Heart left ventricle (tissue), 13 donors: ENCODE data around the gene OMP.

ENCODE experiments used
- CTCF ChIP-seq, 12 donors: fragments of 200-600 bp; sonication (generic) in 4 of 12; IDR thresholded peaks; one replicate each; pipeline versions ENCODE4 v1.5.0 to v1.8.0; 2018 to 2022; ENCODE audit warnings: antibody characterized with exemption in 12 of 12, mild to moderate bottlenecking in 5 of 12
- POLR2A ChIP-seq, 2 donors: fragments of 450-650 bp; IDR thresholded peaks; one replicate each; pipeline ENCODE4 v1.6.1; 2017; ENCODE audit warnings: antibody characterized with exemption in 2 of 2, mild to moderate bottlenecking in 2 of 2, moderate library complexity in 2 of 2
- donor health status: ischemic (EF 13 %, LVEDD 7.1; RV severe dilation, severe dysfunction).
- donor health status: DM: no; HTN: yes; CAD: no.
- donor health status: DM: no; HTN: no; CAD: no.
- donor health status: ischemic (EF 25% LVEDD 6.9; RV normal size, moderate dysfunction).
- donor health status: ischemic (EF 25% LVEDD 5.7; RV mildly dilated, moderate dysfunction).
- donor health status: ischemic (EF 35%, LVEDD 5.7; RV mildly dilated, moderate dysfunction).
- donor health status: nonischemic (EF 11% LVEDD 7.7; RV severe dilation, severe dysfunction).
- donor health status: DM: yes; HTN: yes; CAD: no.
- donor health status: PGD.
- donor health status: ischemic (EF 29% LVEDD 5.4; RV normal size, mild dysfunction).
- donor health status: nonischemic (EF 23%, LVEDD 6.1; RV moderate dilation, normal function).

- TF ChIP-seq POLR2A (IDR thresholded peaks at IDR 0.05) (no peak), CTCF (IDR thresholded peaks at IDR 0.05) (no peak)
Measured at GRCh38 chr11:77065878-77066228, 36.8 kb upstream of the OMP start.
